Esophagus squamous epithelium (tissue), 4 donors: Measurements from ENCODE around the gene PNMA1.

Source experiments
- CTCF ChIP-seq, 6 experiments: fragments of 450-650 bp in 4 of 6; fragments of 200-600 bp in 2 of 6; sonication (generic) in 2 of 6; IDR thresholded peaks; one replicate each; pipeline ENCODE4 v1.5.1; 2016 to 2019; ENCODE audit warnings: antibody characterized with exemption in 6 of 6, mild to moderate bottlenecking in 4 of 6, moderate library complexity in 4 of 6
- POLR2A ChIP-seq, 4 donors: fragments of 450-650 bp; IDR thresholded peaks; one replicate each; pipeline ENCODE4 v1.6.1; 2017; ENCODE audit warnings: antibody characterized with exemption in 4 of 4, mild to moderate bottlenecking in 4 of 4, moderate library complexity in 3 of 4

- TF ChIP-seq POLR2A (IDR thresholded peaks at IDR 0.05) (no peak), CTCF (IDR thresholded peaks at IDR 0.05) (no peak)
These were observed 8.4 kb upstream of the PNMA1 start for GRCh38 chr14:73722581-73722980.
